ENCODE results near the gene ZFAND2A.

The ZFAND2A gene

DNA sequence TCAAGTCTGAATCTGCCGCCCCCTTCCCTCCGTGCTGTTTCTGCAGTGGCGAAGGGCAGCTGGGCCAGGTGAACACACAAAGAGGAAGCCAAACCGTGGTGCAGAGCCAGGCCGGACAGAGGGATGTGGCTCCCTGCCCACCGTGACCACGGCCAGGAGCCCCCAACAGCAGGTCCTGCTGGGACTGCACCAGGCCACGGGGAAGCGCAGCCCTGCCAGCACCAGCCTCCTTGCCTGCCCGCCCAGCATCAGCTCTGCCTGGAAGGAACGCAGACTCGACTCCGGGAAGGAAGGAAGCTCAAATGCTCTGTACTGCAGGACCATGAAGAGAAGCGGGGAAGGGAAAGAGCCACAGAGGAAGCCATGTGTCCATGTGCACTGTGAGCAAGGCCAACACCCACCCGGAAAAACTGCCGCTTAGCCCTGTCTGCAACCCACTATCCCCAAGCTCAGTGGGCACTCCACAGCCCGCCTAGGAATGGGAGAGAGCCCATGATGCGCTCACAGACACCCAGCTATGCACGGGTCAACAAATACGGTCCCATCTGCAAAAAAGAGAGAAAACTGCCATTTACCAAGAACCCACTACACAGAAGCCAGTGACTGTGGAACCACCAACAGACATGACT lies 53.1 kb downstream of the ZFAND2A start:
- no peak for DNase-seq (ENCODE audit: low spot score)

DNA sequence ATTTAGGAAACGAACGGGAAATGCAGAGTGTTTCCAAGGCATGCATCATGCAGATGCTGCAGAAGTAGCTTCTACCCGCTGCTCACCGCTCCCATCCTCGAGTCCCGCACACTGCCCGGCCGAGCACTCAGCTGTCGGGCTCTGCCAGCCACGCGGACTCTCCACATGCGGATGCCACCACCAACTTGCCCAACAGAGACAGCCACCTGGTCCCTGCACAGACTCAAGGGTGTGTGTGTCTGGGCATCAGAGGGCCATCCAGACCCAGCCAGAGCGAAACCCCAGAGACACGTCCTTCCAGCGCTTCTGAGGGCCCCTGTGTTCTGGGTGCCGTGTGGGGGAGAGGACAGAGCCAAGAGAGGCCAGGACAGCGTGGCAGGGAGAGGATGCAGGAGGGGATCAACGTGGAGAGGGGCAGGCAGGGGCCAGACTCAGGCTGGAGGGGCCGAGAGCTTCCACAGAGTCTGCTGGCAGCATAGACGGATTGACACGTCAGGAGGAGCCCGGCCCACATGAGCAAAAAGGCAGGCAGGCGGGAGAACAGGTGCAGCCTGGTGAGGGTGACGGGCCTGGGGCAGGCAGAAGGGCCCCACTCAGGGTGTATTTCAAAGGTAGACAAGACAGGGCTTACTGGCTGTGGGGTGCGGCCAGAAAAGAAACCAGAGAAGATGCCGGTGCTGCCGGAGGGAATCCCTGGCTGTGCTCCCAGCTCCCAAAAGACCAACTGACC lies 53.8 kb downstream of the ZFAND2A start:
- DNase-seq (ENCODE audit: low spot score) = no peak

DNA sequence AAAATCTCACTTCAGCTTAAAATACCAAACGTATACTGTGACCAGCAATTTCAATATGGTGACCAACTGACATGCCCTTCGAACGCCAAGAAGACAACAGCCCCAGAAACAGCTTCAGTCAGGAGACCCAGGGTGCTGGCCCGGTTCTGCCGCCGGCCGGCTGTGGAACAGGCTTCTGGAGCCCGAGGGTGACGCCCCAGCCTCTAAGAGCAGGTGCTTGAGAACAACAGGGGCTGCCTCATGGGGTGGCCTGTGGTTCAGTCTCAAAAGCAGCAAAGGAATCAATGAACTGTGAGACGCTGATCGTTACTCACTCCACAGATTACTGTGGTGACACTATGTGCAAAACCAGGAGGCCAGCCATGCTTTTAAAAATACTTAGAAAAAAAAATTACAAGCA lies 54.8 kb downstream of the ZFAND2A start:
- DNase-seq (ENCODE audit: low spot score) = no peak

DNA sequence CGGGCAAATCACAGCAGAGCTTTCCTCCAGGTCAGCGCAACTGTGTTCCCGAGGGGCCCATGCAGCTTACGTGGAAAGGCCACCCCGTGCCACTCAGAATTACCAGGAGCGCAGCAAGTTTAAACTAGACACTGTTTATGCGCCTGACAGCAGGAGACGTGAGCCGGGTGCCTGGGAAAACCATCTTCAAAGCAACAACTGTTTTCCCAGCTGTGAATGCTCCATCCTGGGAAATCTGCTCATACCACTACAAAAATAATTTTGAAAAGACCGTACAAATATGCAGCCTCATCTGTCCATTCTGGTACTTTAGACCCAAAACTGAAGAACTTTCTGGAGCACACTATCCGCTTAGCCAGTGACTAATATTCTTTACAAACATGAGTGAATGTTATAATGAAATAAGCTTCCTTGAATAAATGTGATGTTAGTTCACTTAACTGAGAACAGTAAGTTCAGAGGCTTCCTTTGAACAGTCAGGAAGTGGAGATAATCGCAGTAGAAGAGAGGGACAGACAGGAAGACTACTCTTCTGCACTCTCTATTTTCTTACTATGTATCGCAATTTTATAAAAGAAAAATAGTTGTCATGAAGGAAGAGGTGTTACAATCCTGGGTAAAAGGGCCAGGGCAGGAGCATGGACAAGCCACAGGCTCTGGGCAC lies 55.3 kb downstream of the ZFAND2A start:
- no peak for DNase-seq (ENCODE audit: low spot score)

DNA sequence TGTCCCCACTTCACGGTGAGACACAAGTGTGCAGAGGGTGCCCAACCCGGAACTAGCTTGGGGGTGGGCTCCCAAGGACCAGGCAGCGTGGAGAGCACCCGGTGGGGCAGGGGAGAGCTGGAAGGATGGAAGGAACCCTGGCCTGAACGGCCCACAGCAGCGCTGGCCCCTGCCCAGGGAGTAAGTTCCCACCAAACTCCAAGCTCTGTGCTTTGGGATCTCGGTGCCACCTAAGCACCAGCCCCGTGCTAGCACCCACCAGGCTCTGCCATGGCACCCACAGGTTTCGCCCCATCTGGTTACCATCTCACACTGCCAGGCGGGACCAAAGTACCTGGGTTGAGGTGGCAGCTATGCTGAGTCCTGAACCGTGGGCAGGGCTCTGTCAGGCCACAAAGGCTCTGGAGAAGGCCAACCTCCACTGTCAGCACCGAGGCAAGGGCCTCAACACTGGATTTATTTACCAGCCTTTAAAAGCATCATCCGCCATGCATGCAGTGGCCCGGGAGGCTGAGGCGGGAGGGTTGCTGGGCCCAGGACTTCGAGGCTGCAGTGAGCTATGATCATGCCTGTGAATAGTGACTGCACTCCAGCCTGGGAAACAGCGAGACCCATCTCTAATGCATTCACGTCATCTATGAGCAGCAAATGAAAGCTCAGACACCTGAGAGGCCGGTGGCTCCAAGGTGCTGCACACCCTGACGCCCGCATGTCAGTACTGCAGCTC lies 56.0 kb downstream of the ZFAND2A start:
- DNase-seq (ENCODE audit: low spot score) = no peak

DNA sequence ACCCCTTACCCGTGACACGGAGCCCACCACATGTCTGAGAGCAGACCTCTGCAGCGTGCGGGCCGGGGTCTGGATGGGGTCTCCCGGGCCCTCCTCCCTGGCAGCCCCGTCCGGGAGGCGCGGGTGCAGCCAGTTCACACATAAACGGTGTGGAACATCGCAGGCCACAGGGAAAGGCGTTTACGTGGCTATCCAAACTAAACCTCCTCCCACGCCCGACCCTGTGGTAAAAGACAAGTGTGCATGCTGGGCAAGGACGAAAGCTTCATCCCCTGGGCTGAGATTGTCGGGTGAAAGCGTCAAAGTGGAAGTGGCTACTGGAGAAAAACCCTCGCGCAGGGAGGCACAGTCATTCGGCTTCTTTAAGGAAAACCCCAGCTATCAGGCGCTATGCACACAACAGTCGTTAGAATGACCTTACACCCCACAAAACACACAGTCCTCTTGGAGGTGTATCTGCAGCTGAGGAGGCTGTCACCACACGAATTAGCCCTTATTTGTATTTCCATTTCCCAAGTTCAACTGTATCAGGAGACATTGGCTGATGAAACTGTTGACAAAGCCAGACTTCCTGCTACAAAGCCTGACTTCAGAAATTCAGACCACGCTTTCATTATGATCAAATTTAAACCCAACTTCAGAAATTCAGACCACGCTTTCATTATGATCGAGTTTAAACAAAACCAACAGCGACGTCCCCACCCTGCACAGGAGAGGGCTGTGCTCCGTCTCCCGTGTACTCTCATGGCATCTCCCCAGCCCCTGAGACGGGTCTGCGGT lies 56.8 kb downstream of the ZFAND2A start:
- no peak for DNase-seq (ENCODE audit: low spot score)
